Fibroblast of upper back skin (primary cell): ENCODE measurements around the gene CACNG4.

Source experiments
- DNase-seq: peaks from one replicate; pipeline ENCODE4 v3.0.0-alpha.2; 2013

Gene CACNG4

DNA sequence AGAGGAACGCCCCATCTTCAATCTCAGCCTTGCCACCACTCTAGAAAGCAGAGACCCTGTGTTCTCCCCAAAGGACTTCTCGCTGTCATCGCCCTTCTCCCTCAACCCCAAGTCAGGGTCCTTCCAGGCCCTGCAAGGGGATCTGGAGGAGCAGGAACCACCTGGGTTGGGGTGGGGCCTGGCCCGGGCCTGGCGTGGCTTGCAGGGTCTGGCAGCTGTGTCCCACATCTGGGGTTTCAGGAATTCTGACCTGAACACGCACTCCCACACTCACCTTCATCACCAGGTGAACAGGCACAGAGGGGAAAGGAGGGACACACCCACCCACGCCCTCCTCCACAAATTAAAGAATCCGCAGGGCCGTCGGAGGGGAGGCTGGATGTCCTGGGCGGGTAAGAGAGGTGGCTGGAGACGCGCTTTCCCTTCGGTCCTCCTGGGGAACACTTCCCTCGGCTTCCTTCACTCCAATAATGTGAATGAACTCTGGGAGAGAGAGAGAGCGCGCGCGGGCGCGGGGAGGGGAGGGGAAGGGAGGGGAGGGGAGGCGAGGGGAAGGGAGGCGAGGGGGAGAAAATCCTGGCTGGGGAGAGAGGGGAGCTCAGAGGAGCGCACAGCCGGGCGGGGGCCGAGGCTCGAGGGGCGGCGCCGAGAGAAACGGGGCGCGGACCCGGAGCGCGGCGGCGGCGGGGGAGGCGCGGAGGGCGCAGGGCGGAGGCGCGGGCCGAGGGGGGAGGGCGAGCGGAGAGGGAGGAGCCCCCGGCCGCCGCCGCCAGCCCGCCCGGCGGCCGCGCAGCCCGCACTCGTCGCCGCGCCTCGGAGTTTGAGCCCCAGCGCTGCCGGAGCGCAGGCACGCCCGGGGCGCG lies at the start of gene CACNG4:
Gene CACNG4 (plus strand): TSS at position 799 of the 863 bp plus-strand sequence. CDS start 205 bp downstream, outside the sequence.
- no peak for DNase-seq

DNA sequence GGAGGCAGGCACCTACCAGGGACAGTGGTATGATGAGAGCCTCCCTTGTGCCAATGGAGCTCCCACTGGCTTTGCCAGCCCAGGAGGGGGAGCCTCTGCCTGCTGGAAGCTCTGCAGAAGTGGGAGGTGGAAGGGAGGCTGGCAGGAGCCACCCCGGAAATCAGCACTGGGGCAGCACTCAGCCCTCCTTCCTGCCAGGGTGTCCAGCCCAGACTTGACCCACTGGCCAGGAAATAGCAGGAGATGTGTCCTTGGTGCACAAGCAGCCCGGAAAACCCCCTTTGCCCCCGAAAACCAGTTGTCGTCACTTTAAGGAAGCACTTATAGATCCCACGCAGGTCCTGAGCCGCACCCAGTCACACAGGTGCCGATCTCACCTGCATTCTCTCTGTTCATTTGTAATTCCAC lies 49.3 kb upstream of the CACNG4 start:
- no peak for DNase-seq

DNA sequence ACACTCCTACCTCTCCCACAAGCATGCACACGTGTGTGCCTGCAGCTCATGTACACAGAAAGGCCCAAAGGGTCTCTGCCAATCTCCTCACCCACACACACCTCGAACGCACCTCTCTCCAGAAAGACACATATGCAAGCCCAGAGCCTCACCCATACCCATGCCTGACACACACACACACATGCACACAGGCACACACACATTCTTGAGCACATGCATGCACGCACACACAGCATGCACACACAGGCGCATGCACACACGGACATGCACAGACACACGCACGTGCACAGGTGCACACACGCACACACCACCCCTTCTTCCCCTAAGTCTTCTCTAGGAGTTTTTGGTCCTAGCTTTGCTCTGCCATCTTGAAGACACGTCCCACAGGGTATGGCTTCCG lies 48.7 kb upstream of the CACNG4 start:
- DNase-seq: no peak

DNA sequence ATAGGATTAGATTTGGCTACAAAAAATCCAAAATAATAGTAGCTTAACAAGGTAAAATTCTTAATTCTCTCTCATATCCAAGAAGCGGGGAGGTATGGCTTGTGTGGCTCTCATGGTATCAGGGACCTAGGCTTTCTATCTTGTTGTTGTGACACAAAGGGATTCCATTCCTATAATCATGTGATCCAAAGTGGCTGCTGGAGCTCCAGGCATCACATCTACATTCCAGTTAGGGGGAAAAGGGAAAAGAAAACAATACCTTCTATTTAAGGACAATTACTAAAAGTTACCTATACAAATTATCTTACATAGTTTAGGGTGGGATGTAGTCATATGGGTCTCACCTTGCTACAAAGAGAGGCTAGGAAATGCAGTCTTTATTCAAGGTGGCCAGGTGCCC lies 47.6 kb upstream of the CACNG4 start:
- DNase-seq: no peak

DNA sequence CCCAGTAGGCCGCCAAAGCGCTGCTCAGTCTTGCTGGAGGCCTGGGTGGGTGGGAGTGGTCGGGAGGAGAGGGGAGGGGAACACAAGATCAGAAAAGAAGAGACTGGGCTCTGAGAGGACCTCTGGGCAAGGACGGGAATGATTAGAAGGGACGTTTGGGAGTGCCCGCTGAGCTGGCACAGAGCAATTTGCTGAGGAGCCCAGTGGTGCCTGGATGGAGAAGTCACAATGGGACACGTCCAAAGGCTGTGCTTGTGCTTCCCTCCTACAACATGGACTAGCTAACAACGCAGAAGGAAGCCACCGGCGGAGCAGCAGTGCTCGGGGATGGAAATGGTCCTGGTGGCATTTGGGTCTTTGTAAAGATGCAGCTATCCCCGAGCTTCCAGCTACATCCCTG lies 45.6 kb upstream of the CACNG4 start:
- DNase-seq: no peak

DNA sequence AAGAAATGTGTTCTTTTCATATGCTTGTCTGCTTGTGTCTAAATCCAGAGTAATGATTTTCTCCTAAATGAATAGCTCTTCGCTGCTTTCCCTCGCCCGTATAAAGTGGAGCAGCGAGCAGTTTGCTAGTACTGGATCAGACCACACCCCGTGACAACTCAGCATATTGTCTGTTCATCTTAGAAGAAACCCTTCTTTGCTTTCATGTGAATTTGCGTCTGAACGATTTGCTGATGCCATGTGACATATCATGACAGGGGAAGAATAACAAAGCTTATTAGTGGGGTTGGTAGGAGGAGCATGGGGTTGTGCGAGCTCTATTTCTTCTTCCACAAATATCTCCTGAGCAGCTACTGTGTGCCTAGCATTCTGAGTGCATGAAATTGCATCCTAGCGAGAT lies 44.1 kb upstream of the CACNG4 start:
- no peak for DNase-seq

DNA sequence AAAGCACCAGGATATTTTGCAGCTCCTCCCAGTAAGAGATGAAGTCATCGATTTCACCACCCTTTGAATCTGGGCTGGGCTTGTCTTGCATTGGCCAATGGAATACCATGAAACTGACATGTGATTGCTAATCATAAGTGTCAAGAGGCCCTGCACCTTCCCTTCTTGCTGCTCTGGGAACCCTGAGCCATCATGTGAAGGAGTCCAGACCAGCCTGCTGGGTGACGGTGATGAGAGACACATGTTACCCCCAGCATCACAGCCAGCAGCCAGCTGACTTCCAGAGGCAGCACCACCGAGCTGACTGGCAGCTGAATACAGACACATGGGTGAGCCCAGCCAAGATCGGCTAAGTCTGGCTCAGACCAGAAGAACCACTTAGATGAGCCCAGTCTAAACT lies 43.6 kb upstream of the CACNG4 start:
- DNase-seq: no peak

DNA sequence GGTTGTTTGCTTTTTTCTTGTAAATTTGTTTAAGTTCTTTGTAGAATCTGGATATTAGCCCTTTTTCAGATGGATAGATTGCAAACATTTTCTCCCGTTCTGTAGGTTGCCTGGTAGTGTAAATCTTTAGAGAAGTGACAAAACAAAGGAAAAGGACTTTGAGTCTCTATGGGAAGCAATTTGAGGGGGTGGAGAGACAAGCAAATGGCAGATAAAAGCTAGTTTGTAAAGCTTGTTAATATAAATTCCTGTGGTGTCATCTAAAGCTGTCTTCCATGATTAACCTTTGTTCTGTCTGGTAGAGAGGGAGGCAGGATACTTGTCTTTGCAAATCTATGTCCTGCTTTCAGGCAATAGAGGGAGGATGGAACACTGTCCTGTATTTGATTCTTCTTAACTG lies 40.6 kb upstream of the CACNG4 start:
- no peak for DNase-seq

DNA sequence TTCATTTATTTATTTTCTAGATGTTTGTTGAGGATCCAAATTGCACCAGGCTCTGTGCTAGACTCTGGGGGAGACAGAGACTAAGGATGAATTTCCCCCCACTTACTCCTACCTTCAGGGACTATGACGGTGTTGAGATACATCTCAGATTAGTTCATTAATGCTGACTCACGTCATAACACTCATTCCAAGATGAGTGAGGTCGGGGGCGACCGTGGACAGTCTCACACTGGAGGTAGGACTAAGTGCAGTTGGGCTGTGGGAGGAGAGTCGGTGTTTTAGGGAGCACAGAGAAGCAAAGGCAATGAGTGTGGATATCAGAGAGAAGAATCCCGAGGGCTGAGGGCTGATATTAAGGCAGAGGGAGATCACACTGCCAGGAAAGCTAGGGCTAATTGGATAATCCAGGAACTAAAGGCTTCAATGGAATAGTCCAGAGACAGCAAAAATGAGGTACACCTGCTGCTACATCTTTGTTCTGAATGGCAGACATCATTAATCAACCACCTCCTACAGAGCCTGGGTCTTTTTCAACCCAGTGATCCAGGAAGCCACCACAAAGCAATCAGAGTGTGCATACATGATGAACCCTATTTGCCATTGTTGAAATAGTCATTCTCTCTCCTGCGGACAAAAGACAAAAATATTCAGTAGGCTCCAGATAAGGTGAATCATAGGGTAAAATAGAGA lies 38.6 kb upstream of the CACNG4 start:
- DNase-seq: no peak

DNA sequence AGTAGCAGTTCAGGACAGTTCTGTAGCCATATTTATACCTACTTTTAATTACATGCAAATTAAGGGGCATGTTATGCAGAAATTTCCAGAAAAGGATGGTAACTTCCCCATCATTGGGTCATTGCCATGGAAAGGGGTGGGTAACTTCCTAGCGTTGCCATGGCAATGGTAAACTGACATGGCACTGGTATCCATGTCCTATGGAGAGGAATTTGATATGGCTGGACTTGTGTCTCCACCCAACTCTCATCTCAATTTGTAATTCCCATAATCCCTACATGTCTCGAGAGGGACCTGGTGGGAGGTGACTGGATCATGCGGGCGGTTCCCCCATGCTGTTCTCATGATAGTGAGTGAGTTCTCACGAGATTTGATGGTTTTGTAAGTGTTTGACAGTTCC lies 35.6 kb upstream of the CACNG4 start:
- no peak for DNase-seq

DNA sequence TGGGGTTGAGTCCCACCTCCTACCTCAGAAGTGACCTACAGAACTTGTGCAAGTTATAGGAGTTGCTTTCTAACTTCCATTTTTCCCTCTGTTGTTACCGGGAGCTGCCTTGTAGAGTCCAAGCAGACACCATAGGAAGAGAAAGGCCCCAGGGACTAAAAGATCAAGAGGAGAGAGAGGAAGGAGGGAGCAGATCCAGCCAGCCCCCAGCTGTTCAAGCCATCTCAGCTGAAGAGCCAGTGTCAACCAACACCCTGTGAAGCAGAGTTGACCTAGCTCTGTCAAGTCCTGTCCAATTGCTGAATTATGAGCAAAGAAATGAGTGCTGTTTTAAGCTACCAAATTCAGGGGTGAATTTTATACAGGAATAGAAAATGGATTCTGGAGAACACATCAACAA lies 34.9 kb upstream of the CACNG4 start:
- no peak for DNase-seq

DNA sequence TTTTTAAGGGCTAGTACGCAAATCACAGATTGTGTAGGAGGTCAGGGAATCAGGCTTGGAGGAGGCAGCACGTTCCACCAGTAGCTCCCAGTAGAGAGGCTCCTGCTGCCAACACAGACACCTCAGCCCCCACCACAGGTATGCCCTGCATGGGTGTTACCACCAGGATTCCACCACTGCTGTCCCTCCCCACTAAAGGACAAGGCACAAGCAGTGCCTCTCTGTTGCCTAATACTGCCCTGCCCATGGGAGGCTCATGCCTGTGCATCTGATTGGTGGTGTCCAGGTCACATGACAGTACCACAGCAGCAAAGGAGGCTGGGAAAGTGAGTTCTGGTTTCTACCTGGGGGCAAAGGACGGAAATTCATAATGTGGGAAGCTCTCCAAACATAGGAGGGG lies 33.6 kb upstream of the CACNG4 start:
- no peak for DNase-seq

DNA sequence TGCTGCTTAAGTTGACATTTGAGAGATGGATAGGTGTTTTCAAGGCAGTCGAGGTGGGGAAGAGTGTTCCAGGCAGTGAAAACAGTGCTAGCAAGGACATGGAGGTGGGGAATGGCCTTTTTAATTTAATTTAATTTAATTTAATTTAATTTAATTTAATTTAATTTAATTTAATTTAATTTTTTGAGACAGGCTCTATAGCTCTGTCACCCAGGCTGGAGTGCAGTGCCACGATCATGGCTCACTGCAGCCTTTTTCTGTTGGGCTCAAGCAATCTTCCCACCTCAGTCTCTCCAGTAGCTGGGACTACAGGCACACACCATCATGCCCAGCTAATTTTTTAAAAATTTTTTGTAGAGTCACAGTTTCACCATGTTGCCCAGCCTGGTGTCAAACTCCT lies 32.2 kb upstream of the CACNG4 start:
- no peak for DNase-seq

DNA sequence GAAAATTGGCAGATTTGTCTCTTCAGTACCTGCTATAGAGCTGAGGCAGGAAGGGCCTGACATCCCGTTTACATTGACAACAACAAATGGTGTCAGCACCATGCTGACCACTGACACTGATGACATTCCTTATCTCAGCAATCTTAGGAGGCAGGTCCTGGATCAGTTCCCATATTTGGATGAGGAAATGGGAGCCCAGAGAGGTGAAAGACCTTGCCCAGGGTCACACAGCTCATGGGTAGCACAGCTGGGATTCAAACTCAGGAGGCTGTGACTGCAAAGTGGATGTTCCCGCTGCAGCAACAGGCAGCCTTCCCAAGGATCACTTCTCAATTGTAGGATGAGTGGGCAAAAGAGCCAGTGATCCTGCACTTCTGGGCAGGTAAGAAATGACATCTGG lies 30.5 kb upstream of the CACNG4 start:
- no peak for DNase-seq

DNA sequence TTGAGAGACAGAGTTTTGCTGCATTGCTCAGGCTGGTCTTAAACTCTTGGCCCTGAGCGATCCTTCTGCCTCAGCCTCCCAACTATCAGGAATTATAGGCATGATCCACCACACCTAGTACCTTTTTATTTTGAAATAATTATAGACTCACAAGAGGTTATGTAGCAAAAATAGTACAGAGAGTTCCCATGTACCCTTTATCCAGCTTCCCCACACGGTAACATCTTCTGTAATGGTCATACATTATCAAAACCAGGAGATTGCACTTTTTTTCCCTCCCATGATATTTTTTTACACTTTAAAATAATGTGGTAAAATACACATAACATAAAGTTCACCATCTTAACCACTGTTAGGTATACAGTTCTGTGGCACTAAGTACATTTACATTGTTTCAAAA lies 28.8 kb upstream of the CACNG4 start:
- DNase-seq: no peak

DNA sequence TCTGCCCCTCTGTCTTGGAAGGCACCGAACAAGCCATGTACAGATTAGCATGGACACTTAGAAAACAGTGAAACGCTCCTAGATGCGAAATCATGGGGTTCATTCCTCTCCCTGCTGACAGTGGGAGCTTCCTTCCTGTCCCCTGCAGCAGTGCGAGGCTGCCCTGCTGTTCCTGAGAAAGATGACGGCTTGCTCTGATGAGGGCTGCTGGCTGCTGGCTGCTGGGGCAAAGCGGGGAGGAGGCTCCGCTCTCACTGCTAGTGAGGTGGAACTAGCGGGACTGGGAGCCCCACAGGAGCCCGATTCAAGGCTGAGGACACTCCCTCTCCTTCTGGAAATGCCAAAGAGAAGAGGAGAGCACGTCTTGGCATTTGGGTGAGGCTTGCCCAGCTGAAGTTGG lies 25.9 kb upstream of the CACNG4 start:
- DNase-seq: no peak

DNA sequence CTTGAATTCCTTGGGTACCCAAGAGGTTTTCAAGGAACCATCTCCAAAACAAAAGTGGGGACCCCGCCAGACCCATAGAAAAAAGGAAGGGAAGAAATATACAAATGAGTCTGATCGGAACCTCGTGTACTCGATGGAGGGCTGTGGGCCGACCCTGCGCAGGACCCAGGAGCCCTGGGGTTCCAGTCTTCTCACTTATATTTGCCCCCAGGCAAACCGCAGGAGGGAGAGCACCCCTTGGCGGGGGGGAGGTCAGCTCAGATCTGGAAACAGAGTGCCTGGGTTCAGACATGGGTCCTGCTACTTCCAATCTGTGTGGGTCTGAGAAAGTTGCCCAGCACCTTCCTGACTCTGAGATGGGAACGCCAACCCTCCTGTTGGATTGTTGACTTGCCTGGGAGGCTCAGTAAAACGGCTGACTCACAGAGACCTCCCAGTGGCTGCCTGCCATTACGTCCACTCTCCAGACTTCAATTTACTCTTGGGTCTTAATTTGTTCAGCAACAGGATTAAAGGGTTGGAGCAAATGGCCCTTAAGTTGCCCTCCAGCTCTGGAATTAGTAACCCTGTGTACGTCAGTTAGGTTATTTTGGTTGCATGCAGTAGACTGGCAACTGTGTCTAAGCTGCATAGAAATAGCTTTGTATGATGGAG lies 24.9 kb upstream of the CACNG4 start:
- DNase-seq: no peak

DNA sequence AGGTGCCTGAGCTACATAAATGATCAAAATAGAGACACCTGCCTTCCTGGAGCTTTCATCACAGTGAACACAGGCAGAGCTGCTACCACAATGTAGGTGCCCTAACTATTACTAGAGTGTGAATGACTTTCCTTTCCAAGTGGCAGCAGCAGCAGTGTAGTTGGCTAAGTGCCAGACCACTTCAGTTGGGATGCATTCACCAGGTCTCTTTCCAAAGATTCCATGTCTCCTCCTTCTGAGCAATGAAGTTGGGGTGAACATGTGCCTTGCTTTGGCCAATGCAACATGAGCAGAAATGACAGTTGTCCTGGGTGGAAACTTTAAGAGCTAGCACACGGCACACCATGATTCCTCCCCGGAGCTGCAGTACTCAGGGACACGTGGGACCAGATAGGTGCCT lies 23.3 kb upstream of the CACNG4 start:
- DNase-seq: no peak

DNA sequence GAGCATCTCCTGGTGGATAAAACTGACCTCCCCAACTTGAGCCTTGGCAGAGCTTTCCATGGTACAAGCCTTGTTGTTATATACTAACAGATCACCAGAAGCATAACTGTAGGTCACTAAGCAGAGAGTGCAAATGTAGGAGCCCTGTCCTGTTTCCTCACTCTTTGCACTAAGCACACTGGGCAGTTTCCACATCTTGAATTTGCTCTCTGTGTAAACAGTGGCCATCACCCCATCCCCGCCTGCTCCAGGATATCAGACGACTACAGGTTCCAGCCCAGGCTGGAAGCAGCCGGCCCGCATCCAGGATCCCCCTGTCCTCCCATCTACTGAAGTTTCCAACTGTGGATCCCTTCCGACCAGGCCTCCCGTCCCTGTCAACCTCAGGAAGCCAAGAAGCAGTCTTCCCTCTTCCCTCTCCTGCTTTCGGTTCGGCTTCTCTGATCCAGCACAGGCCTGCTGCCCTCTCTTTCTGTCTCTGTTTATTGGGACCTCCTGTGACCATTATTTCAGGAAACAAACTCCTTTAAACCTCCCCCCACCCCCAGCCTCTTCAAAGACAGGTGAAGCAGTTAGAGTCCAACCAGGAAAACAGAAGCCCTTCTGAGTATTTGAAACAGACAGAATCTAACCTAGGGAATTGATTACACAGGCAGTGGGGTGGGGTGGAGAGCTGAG lies 22.6 kb upstream of the CACNG4 start:
- no peak for DNase-seq

DNA sequence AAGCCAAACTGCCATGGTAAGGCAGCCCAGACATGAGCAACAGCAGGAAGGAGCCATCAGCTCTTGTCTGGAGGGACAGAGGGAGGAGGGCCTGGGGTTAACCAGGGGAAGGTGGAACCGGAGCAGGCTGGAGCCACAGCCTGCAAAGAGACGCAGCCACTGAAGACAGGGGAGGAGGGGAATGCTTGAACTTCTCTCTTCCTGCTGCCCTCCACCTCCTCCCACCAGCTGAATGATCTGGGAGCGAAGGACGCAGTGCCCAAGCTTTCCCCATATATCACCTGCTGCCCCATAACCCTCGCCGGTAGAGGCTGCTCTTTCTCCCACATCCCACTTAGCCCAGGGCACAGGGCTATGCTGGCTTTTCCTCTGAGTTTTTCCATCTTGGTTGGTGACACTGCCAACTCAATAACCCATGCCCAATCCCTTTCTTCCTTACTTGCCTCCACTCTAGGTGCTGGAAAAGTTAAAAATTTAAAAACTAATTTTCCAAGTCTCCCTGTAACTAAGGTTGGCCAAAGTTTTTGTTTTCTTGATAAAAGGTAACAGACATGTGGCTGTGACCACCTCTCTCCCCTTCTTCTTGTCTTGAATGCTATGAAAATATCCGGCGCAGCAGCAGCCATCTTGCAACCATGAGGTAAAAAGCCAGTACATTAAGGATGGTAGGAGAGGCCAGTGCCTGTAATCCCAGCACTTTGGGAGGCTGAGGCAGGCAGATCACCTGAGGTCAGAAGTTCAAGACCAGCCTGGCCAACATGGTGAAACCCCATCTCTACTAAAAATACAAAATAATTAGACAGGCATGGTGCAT lies 21.8 kb upstream of the CACNG4 start:
- no peak for DNase-seq

DNA sequence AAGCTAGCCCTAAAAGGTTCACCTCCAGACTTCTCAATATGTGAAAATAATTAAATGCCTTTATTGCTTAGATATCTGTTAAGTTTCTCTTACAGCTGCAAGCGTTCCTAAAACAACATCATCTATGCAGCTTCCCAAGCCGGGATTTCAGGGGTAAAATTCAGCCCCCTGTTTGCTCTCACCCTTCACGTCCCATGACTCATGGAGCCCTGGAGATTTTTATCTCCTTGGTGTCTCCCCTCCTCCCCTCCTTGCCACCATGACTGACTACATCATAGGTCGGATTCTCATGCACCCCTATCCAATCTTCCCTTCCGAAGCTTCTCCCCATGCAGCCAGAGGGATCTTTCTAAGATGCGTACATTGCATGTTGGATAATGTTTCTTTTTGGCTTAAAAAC lies 21.0 kb upstream of the CACNG4 start:
- no peak for DNase-seq

DNA sequence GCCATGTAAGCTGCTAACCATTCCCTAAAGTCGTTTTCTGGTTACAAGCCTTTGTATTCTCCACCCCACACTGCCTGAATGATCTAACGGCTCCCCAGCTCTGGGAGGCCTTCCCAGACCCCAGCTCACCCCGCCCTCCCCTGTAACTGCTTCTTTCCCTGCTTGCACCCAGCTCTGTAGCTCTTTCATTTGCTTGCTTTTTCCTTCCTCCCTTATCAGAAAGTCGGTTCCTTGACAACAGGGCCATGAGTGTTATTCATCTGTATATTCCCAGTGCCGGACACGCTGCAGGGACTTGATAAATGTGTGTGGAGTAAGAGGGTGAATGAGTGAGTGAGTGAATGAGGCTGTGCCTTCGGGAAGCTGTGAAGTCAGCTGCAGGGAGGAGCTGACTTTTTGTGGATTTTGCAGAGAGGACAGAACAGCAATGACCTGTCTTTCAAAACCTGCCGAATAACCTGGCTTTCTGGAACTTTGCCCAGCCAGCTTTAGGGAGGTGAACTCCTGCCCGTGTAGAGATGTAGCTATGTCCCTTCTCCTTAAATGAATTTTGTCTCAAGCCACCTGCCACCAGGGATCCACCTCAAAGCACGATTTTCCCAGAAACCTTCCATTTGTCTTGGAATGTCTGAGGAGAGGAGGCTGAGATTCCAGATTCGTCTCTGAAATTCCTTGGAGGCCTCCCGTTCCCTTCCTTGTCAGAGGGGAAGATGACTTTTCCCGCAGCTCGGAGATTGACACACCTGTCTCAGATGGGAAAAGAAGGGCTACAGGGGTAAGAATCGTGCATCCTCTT lies 20.0 kb upstream of the CACNG4 start:
- DNase-seq: peak; percentile 23
